ENCODE data around the gene SLC24A1.

SLC24A1 gene

GRCh38 chr15:65653801-65654521 lies 32.2 kb downstream of the SLC24A1 start:
- no peak for FAIRE-seq

DNA sequence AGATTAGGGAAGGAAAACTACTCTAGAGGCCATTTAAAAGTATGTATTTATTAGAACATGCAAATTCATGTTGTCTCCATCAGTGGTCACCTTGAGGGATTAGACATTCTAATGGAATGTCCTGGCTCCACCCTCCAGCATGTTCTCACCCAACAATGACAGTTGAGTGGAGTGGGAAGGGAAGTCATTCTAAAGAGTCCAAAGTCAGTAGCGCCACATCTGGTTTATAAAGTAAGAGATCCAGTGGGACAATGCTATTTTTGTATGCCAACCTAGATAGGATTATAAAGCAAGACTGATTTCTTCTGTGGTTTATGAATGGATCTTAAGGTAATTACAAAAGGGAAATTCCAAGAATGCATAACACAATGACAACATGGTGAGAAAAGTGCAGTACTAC lies 33.3 kb downstream of the SLC24A1 start:
- no peak for FAIRE-seq

DNA sequence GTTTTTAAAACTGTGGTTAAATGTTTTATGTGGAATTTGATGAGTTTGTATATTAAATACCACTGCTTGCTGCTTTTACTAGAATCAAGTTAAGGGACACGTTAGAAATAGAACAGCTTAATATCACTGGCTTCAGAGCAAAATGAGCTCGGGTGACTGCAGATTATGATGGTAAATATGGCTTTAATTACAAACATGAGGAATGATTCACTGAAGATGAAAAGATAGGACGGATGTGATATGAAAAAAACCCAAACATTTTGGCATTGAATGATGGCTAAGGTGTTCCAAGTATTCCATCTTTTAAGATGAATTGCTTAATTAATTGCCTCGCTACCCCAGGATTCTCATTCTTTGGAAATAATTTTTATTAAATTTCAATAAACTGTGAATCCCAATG lies 33.7 kb downstream of the SLC24A1 start:
- no peak for FAIRE-seq

DNA sequence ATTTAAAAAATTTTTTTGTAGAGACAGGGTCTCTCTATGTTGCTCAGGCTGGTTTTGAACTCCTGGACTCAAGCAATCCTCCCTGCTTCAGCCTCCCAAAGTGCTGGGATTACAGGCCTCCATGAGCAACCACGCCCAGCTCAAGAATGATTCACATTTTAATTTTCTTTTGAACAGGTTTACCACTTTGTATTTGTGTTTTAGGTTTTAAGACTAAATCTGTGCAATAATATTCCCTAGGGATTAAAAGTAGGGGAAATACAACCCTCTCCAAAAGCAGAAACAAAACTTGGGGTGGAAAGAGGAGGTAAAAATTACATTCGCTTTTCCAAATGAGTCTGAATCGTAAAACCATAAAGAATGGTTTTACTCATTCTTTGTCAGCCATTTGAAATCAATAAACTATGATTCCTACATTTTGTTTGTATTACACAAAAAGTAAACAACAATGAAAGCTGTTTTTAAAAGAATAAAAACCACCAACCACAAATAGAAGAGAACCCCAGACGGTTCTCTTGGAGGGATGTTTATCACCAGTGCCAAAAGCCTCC lies 37.8 kb downstream of the SLC24A1 start:
- peak; percentile 45 for FAIRE-seq

- no peak for FAIRE-seq
Measured at GRCh38 chr15:65660927-65661326, 39.2 kb downstream of the SLC24A1 start.

DNA sequence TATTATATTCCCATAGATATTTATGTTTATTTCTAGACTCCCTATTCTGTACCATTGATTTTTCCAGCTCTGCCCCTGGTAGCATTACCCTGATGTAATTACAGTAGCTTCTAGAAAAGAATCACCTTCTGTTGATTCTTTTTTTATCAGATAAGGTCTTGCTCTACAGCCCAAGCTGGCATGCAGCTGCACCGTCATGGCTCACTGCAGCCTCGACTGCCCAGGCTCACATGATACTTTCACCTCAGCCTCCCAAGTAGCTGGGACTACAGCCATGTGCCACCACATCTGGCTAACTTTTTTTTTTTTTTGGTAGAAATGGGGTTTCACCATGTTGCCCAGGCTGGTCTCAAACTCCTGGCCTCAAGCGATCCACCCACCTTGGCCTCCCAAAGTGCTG lies 41.8 kb downstream of the SLC24A1 start:
- no peak for FAIRE-seq

DNA sequence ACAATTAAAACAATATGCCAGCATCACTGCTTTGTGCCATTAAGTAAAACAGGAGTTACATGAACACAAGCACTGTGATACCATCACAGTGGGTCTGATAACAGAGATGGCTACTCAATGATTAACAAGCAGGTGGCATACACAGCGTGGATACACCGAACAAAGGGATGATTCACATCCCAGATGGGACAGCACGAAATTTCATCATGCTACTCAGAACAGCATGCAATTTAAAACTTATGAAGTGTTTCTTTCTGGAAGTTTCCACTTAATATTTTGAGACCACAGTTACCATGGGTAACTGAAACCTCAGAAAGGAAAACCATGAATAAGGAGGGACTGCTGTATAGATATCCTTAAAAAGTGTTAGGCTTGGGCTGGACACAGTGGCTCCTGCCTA lies 44.5 kb downstream of the SLC24A1 start:
- FAIRE-seq, result no peak

DNA sequence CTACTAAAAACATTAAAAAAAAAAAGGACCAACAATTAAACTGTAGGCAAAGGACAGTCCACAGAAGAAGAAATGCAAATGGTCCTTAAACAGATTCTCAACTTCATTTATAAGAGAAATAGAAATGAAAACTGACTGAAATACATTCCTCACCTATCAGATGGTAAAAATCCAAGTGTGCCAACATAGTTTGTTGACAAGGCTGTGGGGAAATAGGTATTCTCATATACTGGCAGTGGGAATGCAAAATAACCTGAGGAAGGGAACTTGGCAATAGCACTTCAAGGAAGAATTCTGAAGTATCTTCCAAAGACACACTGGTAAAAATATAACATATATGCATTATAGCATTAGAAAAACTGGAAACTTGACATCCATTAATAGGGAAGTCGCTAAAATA lies 53.8 kb downstream of the SLC24A1 start:
- no peak for FAIRE-seq

DNA sequence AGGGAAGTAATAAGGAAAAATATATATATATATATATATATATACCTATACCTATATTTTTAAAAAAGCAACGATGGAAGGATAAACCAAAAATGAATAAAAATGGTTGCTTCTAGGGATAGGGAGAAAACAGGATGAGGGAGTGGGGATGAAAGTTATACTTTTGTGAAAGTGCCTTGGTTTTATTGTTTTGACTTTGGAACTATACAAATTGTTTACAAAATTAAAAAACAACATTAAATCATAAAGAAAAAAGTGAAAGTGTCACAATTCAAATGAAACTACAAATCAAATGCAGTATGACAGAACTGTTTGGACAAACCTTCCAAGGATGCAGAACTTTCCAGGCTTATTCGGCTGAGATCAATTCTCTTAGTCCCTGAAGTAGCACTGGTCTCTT lies 54.4 kb downstream of the SLC24A1 start:
- peak; percentile 13 for FAIRE-seq

DNA sequence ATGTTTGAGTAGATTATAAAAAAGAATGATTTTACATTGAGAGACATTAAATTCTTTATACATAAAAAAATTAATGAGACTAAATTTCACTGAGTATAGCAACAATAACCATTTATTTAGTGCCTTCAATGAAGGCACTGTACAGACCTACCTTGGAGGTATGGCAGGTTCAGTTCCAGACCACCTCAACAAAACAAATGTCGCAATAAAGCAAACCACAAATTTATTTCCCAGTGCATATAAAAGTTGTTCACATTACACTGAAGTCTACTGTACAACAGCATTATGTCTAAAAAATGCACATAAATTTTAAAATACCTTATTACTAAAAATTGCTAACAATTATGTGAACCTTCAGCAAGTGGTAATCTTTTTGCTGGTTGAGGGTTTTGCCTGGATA lies 58.8 kb downstream of the SLC24A1 start:
- FAIRE-seq, result no peak

DNA sequence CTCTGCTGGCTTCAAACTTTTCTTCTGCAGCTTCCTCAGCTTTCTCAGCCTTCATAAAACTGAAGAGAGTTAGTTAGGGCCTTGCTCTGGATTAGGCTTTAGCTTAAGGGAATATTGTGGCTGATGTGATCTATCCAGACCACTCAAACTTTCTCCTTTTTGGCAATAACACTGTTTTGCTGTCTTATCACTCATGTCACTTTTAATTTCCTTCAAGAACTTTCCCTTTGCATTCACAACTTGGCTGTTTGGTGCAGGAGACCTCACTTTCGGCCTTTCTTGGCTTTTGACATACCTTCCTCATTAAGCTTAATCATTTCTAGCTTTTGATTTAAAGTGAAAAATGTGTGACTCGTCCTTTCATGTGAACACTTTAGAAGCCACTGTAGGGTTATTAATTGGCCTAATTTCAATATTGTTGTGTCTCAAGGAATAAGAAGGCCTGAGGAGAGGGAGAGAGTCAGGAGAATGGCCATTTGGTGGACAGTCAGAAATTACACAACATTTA lies 60.7 kb downstream of the SLC24A1 start:
- FAIRE-seq, result no peak

GRCh38 chr15:65688462-65688861 lies 66.7 kb downstream of the SLC24A1 start:
- no peak for FAIRE-seq

GRCh38 chr15:65690173-65690572 lies 68.4 kb downstream of the SLC24A1 start:
- FAIRE-seq, result no peak

DNA sequence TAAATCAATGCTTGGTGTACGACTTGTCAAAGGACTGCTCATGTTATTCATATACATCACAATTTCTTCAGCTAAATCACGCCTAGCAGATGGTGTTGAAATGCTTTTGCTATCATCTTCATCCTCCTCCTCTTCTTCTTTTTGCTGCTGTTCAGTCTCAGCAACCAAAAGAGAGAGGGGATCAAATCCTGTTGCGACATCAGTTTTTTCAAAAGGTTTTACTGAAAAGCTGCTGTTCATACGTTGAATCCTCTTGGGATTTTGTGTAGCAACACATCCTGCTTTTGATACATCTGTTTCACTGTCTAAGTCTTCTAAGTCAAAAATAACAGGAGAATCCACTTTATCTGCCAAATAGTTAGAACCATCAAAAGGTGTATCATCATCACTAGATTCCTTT lies 69.0 kb downstream of the SLC24A1 start:
- no peak for FAIRE-seq

DNA sequence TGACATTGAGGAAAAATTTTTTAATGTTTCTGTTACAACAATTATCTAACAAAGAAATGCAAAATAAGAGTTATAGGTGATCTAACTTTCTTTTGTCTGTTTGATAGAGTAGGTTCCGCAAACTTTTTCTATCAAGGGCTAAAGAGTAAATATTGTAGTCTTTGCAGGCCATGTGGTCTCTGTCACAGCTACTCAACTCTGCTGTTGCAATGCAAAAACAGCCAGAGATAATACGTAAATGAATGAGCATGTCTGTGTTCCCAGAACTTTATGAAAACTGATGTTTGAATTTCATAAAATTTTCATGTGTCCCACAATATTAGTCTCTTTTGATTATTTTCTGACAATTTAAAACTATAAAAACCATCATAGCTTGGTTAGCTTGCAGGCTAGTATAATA lies 73.3 kb downstream of the SLC24A1 start:
- no peak for FAIRE-seq
